ENCODE results near the gene ITPR1. TPM values are rescaled to one million over a fixed set of nuclear protein-coding genes. Genes with fewer than 3 reads are reported as not detected.

Gene ITPR1
- total RNA-seq, 1 donor from 2014 or later, result 143 TPM

GRCh38 chr3:4856136-4856535 lies 363.0 kb downstream of the ITPR1 start:
- TF ChIP-seq, protein P1, sequence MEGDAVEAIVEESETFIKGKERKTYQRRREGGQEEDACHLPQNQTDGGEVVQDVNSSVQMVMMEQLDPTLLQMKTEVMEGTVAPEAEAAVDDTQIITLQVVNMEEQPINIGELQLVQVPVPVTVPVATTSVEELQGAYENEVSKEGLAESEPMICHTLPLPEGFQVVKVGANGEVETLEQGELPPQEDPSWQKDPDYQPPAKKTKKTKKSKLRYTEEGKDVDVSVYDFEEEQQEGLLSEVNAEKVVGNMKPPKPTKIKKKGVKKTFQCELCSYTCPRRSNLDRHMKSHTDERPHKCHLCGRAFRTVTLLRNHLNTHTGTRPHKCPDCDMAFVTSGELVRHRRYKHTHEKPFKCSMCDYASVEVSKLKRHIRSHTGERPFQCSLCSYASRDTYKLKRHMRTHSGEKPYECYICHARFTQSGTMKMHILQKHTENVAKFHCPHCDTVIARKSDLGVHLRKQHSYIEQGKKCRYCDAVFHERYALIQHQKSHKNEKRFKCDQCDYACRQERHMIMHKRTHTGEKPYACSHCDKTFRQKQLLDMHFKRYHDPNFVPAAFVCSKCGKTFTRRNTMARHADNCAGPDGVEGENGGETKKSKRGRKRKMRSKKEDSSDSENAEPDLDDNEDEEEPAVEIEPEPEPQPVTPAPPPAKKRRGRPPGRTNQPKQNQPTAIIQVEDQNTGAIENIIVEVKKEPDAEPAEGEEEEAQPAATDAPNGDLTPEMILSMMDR (IDR thresholded peaks at IDR 0.05), result no peak
- H3K4me3 Mint-ChIP-seq, result no peak overlapping the region
- ATAC-seq (ENCODE audit: low read depth), result no peak
- H3K36me3 Mint-ChIP-seq (ENCODE audit: low read depth), result peaks cover 8% of the 10 kb centered on the region
- no peak for DNase-seq
- no peaks in the 10 kb centered on the region for H3K27me3 Mint-ChIP-seq
- H3K27ac Mint-ChIP-seq, result no peak overlapping the region
- ChIA-PET CTCF (no interaction called here), POLR2A (no interaction called here)
- peaks cover 5% of the 10 kb centered on the region for H3K9me3 Mint-ChIP-seq
- intact Hi-C loops (cut with micrococcal nuclease), result no loop called here
- H3K4me1 Mint-ChIP-seq, result peaks cover 24% of the 10 kb centered on the region

DNA sequence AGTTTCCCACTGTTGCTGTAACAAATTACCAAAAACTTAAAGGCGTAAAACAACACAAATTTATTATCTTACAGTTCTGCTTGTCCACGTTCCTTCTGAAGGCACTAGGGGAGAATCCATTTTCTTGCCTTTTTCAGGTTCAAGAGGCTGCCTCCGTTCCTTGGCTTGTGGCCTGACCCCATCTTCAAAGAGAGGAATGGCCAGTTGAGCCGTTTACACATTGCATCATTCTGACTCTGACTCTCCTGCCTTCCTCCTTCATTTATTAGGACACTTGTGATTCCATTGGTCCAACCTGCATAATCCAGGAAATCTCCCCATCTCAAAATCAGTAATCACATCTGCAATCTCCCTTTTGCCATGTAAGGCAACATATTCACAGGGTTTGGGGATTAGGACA lies 363.4 kb downstream of the ITPR1 start:
- ATAC-seq (ENCODE audit: low read depth) (no peak), DNase-seq (no peak)
- TF ChIP-seq, protein P1 (IDR thresholded peaks at IDR 0.05), result no peak
- intact Hi-C loops (cut with micrococcal nuclease), result no loop called here
- peaks cover 9% of the 10 kb centered on the region for H3K36me3 Mint-ChIP-seq (ENCODE audit: low read depth)
- CTCF ChIA-PET, result no interaction called here
- peaks cover 8% of the 10 kb centered on the region for H3K9me3 Mint-ChIP-seq
- H3K27ac Mint-ChIP-seq, result no peak overlapping the region
- POLR2A ChIA-PET, result no interaction called here
- no peaks in the 10 kb centered on the region for H3K27me3 Mint-ChIP-seq
- H3K4me3 Mint-ChIP-seq, result no peak overlapping the region
- H3K4me1 Mint-ChIP-seq, result peaks cover 20% of the 10 kb centered on the region

DNA sequence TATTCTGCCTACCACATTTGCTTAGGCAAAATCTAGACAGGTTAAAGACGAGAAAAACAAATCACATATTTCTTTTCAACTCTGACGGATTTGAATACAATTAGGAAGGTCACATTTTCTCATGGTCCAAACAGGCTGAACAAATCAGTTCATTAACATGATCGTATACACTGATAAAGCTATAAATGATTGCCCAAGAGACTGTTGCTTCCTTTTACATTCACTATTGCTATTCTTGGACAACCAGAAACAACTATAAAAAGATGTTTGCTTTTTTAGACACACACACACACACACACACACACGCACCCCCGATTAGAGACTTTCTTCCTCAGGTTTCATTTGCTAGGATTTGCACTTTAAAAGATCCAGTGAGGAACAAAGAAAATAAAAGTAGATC lies 363.8 kb downstream of the ITPR1 start:
- Mint-ChIP-seq H3K27ac (no peak overlapping the region), H3K9me3 (peaks cover 8% of the 10 kb centered on the region), H3K4me1 (peaks cover 17% of the 10 kb centered on the region), H3K4me3 (no peak overlapping the region), H3K36me3 (ENCODE audit: low read depth) (peaks cover 9% of the 10 kb centered on the region), H3K27me3 (no peaks in the 10 kb centered on the region)
- intact Hi-C loops (cut with micrococcal nuclease), result no loop called here
- no peak for ATAC-seq (ENCODE audit: low read depth)
- no peak for DNase-seq
- ChIA-PET POLR2A (no interaction called here), CTCF (no interaction called here)
- TF ChIP-seq, protein P1 (IDR thresholded peaks at IDR 0.05), result no peak

GRCh38 chr3:4859788-4860187 lies 366.6 kb downstream of the ITPR1 start:
- no peak overlapping the region for H3K27ac Mint-ChIP-seq
- CTCF ChIA-PET, result no interaction called here
- no peak for DNase-seq
- no peak overlapping the region for H3K4me3 Mint-ChIP-seq
- TF ChIP-seq, protein P1 (IDR thresholded peaks at IDR 0.05), result no peak
- H3K4me1 Mint-ChIP-seq, result peaks cover 8% of the 10 kb centered on the region
- POLR2A ChIA-PET, result interaction anchor here (0.6 kb wide), 1 partner anchor 10 kb away, joined by 11 read pairs; no protein-coding TSS in a partner anchor
- H3K27me3 Mint-ChIP-seq, result no peaks in the 10 kb centered on the region
- intact Hi-C loops (cut with micrococcal nuclease), result no loop called here
- H3K9me3 Mint-ChIP-seq, result peaks cover 8% of the 10 kb centered on the region
- no peak for ATAC-seq (ENCODE audit: low read depth)
- peaks cover 11% of the 10 kb centered on the region for H3K36me3 Mint-ChIP-seq (ENCODE audit: low read depth)

GRCh38 chr3:4862973-4863372 lies 369.8 kb downstream of the ITPR1 start:
- CTCF ChIA-PET, result no interaction called here
- H3K4me3 Mint-ChIP-seq, result no peak overlapping the region
- peaks cover 11% of the 10 kb centered on the region for H3K36me3 Mint-ChIP-seq (ENCODE audit: low read depth)

More at GRCh38 chr3:4862973-4863372, 369.8 kb downstream of the ITPR1 start:
- intact Hi-C loops (cut with micrococcal nuclease), result no loop called here
- H3K27me3 Mint-ChIP-seq, result no peaks in the 10 kb centered on the region
- peaks cover 8% of the 10 kb centered on the region for H3K9me3 Mint-ChIP-seq
- TF ChIP-seq, protein P1 (IDR thresholded peaks at IDR 0.05), result no peak
- H3K27ac Mint-ChIP-seq, result no peak overlapping the region
- POLR2A ChIA-PET, result no interaction called here
- DNase-seq (no peak), ATAC-seq (ENCODE audit: low read depth) (no peak)
- peaks cover 7% of the 10 kb centered on the region for H3K4me1 Mint-ChIP-seq

Data from activated B cell treated with CpG ODN at 0.5 μM for 24 hours (primary cell).